Natural killer cell treated with Interleukin-12 subunit alpha and Interleukin-12 subunit beta and Interleukin-15 and Interleukin-18, amount 100 ng/mL, for 72 hours (primary cell): Measurements from ENCODE around the gene ZNF280A. TPM values are rescaled to one million over a fixed set of nuclear protein-coding genes. Genes with fewer than 3 reads are reported as not detected.
A peak's percentile ranks its signal among the peaks of the same experiment; 100 is the strongest.

Source experiments
- ATAC-seq, 2 donors: fragments of 150-1000 bp; cut with Tn5 transposase in 1 of 2; sonication (Bioruptor Pico), chemical (Tn5 transposase) in 1 of 2; 2 replicates each; pipeline ENCODE4 v1.10.0; 2021
- DNase-seq: peaks from one replicate; pipeline ENCODE4 v3.0.0; 2022; ENCODE audit warnings: low spot score
- H3K27ac Mint-ChIP-seq, 2 donors: 1 replicate in 1 of 2; 2 replicates in 1 of 2; pipeline ENCODE4 v1.8.0; 2022; ENCODE audit warnings: mixed read lengths in 2 of 2, mild to moderate bottlenecking in 1 of 2, moderate library complexity in 1 of 2
- H3K27me3 Mint-ChIP-seq, 2 donors: 1 replicate in 1 of 2; 2 replicates in 1 of 2; pipeline ENCODE4 v1.8.0; 2022; ENCODE audit warnings: mixed read lengths in 2 of 2
- H3K36me3 Mint-ChIP-seq: one replicate; pipeline ENCODE4 v1.8.0; 2022; ENCODE audit warnings: mixed read lengths
- H3K4me1 Mint-ChIP-seq, 2 donors: 1 replicate in 1 of 2; 2 replicates in 1 of 2; pipeline ENCODE4 v1.8.0; 2022; ENCODE audit warnings: low read depth in 2 of 2, mixed read lengths in 2 of 2, mild to moderate bottlenecking in 1 of 2
- H3K4me3 Mint-ChIP-seq: one replicate; pipeline ENCODE4 v1.8.0; 2022; ENCODE audit warnings: mixed read lengths
- H3K9me3 Mint-ChIP-seq: 2 replicates; pipeline ENCODE4 v1.8.0; 2022; ENCODE audit warnings: mixed read lengths
- total RNA-seq, 2 donors: library from RNA; stranded (reverse); gene quantifications; one replicate each; pipeline ENCODE4 v1.2.3, GENCODE V29; 2022

ZNF280A gene, protein sequence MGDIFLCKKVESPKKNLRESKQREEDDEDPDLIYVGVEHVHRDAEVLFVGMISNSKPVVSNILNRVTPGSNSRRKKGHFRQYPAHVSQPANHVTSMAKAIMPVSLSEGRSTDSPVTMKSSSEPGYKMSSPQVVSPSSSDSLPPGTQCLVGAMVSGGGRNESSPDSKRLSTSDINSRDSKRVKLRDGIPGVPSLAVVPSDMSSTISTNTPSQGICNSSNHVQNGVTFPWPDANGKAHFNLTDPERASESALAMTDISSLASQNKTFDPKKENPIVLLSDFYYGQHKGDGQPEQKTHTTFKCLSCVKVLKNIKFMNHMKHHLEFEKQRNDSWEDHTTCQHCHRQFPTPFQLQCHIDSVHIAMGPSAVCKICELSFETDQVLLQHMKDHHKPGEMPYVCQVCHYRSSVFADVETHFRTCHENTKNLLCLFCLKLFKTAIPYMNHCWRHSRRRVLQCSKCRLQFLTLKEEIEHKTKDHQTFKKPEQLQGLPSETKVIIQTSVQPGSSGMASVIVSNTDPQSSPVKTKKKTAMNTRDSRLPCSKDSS
- not detected for total RNA-seq

GRCh38 chr22:22520020-22520656 is at the start of gene ZNF280A:
Gene ZNF280A, minus strand, starts transcription at chr22:22520270. Its CDS starts 4,640 bp downstream, at chr22:22515630.
- Mint-ChIP-seq H3K9me3 (no peaks in the 10 kb centered on the region), H3K4me1 (no peaks in the 10 kb centered on the region), H3K27ac (no peak within 1 kb of the TSS), H3K4me3 (no peak within 1 kb of the TSS), H3K36me3 (no peaks in the 10 kb centered on the region), H3K27me3 (peaks cover 20 to 30% of the 10 kb centered on the region in 2 donors)
- DNase-seq: no peak
- ATAC-seq: no peak

DNA sequence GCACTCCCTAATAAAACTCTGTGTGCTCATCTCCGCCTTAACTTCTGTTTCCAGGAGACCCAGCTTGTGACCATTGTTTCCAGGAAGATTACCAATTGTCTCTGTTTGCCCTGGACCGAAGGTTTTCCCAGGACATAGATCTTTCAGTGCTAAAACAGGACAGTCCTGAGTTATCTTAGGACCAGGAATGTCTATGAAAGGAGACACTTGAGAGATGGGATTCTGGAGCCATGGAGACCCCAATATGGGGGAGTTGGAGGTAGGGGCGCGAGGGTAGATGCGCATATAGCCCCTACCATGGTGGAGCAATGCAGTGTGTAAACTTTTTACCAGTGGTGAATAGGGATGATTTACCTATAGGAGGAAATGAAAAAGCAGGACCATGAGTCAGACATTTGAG is 49.1 kb upstream of the ZNF280A start:
- H3K27me3 Mint-ChIP-seq: peaks cover 29 to 47% of the 10 kb centered on the region in 2 donors
- H3K4me1 Mint-ChIP-seq: no peaks in the 10 kb centered on the region
- no peaks in the 10 kb centered on the region for H3K9me3 Mint-ChIP-seq
- no peak overlapping the region for H3K4me3 Mint-ChIP-seq
- no peaks in the 10 kb centered on the region for H3K36me3 Mint-ChIP-seq
- H3K27ac Mint-ChIP-seq: no peak overlapping the region
- no peak for ATAC-seq
- DNase-seq: no peak

GRCh38 chr22:22565981-22566380 is 45.9 kb upstream of the ZNF280A start:
- Mint-ChIP-seq H3K4me3 (no peak overlapping the region), H3K4me1 (no peaks in the 10 kb centered on the region), H3K36me3 (no peaks in the 10 kb centered on the region), H3K27me3 (peaks cover 20 to 37% of the 10 kb centered on the region in 2 donors), H3K27ac (no peak overlapping the region), H3K9me3 (no peaks in the 10 kb centered on the region)
- ATAC-seq (no peak), DNase-seq (no peak)

- ATAC-seq (peak; percentile 77 to 87), DNase-seq (peak; percentile 67)
- peaks cover 0 to 4% of the 10 kb centered on the region in 2 donors for H3K4me1 Mint-ChIP-seq
- no peak within 1 kb of the TSS for H3K27ac Mint-ChIP-seq
- no peaks in the 10 kb centered on the region for H3K36me3 Mint-ChIP-seq
- H3K4me3 Mint-ChIP-seq: no peak within 1 kb of the TSS
- no peaks in the 10 kb centered on the region for H3K9me3 Mint-ChIP-seq
- peaks cover 2 to 7% of the 10 kb centered on the region in 2 donors for H3K27me3 Mint-ChIP-seq
Observed at GRCh38 chr22:22558972-22559603, 39.0 kb upstream of the ZNF280A start, which contains the start of gene PRAME. Gene PRAME, minus strand, starts transcription at chr22:22559265. Its CDS starts 2,433 bp downstream, at chr22:22556832.

- Mint-ChIP-seq H3K27me3 (peaks cover 2 to 5% of the 10 kb centered on the region in 2 donors), H3K27ac (no peak overlapping the region), H3K36me3 (no peaks in the 10 kb centered on the region), H3K4me1 (peaks cover 0 to 4% of the 10 kb centered on the region in 2 donors), H3K4me3 (no peak overlapping the region), H3K9me3 (no peaks in the 10 kb centered on the region)
- ATAC-seq: no peak
- DNase-seq: no peak
Observed at GRCh38 chr22:22558071-22558971, 38.3 kb upstream of the ZNF280A start.

GRCh38 chr22:22556995-22557925 is 37.2 kb upstream of the ZNF280A start:
- no peaks in the 10 kb centered on the region for H3K36me3 Mint-ChIP-seq
- H3K27me3 Mint-ChIP-seq: peaks cover 0 to 2% of the 10 kb centered on the region in 2 donors
- DNase-seq: no peak
- no peak for ATAC-seq
- H3K27ac Mint-ChIP-seq: no peak overlapping the region
- H3K4me3 Mint-ChIP-seq: no peak overlapping the region
- H3K9me3 Mint-ChIP-seq: no peaks in the 10 kb centered on the region
- H3K4me1 Mint-ChIP-seq: peaks cover 0 to 4% of the 10 kb centered on the region in 2 donors

DNA sequence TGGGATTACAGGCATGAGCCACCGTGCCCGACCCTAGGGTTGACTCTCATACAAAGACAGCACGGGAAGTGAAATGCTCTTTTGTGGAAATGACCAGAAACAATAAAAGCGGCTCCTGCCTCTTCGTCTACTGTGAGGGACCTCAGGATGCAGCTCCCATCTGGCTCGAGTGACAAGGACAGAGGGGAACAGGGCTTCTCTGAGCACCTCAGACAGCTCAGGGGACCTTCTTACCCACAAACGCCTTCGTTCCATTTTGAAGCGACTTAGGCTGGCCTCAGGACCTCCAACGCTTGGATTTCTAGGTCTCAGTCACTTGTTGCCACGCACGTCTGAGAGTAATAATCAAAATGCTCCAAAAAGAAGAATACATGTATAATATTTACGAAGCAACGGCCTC is 36.5 kb upstream of the ZNF280A start:
- DNase-seq: no peak
- no peak for ATAC-seq
- Mint-ChIP-seq H3K4me3 (no peak overlapping the region), H3K4me1 (peaks cover 0 to 4% of the 10 kb centered on the region in 2 donors), H3K27ac (no peak overlapping the region), H3K27me3 (peaks cover 0 to 2% of the 10 kb centered on the region in 2 donors), H3K36me3 (no peaks in the 10 kb centered on the region), H3K9me3 (no peaks in the 10 kb centered on the region)

- no peak overlapping the region for H3K27ac Mint-ChIP-seq
- H3K4me1 Mint-ChIP-seq: peaks cover 0 to 4% of the 10 kb centered on the region in 2 donors
- no peak overlapping the region for H3K4me3 Mint-ChIP-seq
- ATAC-seq (no peak), DNase-seq (no peak)
- H3K9me3 Mint-ChIP-seq: no peaks in the 10 kb centered on the region
- peaks cover 0 to 2% of the 10 kb centered on the region in 2 donors for H3K27me3 Mint-ChIP-seq
- H3K36me3 Mint-ChIP-seq: no peaks in the 10 kb centered on the region
Observed at GRCh38 chr22:22555596-22555995, 35.5 kb upstream of the ZNF280A start.

DNA sequence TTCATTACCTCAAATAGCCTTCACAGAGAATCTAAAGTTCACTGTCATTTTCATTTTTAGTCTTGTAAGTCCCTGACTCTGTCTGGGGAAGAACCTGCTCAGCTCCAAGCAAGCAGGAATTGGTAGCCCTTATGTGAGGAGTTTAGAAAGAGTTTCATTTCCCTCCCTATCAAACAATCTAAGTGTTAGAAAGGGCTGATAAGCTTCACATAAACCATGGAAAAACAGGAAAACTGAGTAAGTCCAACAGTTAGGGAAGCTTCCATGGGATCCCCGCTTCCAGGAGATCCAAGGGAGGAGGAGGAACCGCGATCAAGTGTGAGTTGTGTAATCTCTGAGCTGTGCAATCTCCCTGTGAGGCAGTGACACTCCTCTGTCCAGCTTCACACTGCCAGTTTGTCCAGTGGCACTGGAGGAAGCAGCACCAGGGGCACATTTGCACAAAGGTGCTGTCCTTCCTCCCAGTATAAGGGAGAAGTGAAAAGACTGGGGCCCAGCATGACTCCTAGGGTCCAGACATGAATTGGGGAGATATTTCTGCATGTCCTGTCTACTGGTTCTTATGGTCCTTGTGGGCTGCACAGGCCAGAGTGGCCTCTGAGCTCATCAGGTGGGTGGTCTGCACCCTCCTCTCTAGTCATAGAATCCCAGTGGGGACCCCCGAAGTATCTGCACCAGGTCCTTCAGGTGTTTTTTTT is 34.7 kb upstream of the ZNF280A start:
- Mint-ChIP-seq H3K4me3 (no peak overlapping the region), H3K36me3 (no peaks in the 10 kb centered on the region), H3K27me3 (peaks cover 0 to under 1% of the 10 kb centered on the region in 2 donors), H3K27ac (no peak overlapping the region), H3K9me3 (no peaks in the 10 kb centered on the region), H3K4me1 (peaks cover 0 to 4% of the 10 kb centered on the region in 2 donors)
- no peak for ATAC-seq
- DNase-seq: no peak

DNA sequence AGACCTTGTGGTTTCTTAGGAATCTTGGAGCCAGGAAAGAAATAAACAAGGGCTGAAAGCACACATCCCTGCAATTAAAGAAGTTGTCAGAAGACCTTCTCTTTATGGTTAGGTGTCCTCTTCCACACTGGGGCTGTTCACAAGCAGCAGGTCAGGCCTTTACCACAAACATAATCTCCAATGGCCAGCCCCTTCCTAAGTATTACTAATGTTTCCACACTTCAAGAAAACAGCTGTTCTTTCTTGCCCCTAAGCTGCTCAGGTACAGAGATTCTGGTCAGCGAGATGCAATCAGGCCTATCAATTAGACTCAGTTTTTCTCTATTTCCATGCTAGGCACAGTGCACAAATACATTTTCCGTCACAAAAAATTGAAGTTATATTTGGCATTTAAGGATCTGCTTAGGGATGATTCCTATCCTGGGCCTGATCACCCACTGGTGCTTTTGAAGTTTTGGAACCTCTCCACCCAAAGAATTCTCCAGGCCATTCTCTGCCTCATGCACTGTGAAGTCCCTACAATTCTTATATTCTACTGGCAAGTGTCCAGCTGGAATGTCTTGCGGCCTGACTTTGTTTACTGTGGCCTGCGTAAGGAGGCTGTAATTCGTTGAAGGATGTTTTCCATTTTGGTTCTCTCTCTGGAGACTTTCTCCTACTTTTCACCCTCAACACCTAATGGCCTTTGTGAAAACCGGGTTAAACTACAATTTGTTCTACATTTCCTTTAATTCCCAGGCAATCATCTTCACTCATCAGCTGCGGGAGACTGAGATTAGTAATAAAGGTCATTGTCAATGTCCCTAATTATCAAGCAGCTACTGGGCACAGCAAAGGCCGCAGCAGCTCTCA is 33.9 kb upstream of the ZNF280A start:
- ATAC-seq: no peak
- H3K27ac Mint-ChIP-seq: no peak overlapping the region
- peaks cover 0 to 1% of the 10 kb centered on the region in 2 donors for H3K4me1 Mint-ChIP-seq
- peaks cover 0 to 4% of the 10 kb centered on the region in 2 donors for H3K27me3 Mint-ChIP-seq
- H3K36me3 Mint-ChIP-seq: no peaks in the 10 kb centered on the region
- no peak overlapping the region for H3K4me3 Mint-ChIP-seq
- no peaks in the 10 kb centered on the region for H3K9me3 Mint-ChIP-seq
- no peak for DNase-seq

DNA sequence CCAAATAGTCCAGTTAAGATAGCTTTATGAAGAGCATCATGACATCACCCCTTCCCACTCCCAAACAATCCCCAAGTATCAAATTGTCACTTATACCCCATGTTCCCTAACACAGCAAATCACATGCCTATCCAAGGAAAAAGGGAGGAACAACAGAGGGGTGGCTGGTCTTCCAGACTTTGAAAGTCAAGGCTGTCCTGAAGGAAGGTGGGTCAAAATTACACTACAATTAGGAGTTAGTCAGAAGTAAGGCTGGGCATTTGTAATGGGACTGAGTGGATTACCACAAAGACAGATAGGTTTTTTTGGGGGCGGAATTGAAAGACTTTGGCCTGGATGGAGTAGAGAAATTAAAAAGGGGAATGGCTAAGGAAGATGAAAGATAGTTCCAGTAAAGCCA is 33.1 kb upstream of the ZNF280A start:
- H3K4me1 Mint-ChIP-seq: no peaks in the 10 kb centered on the region
- H3K4me3 Mint-ChIP-seq: no peak overlapping the region
- peaks cover 0 to 4% of the 10 kb centered on the region in 2 donors for H3K27me3 Mint-ChIP-seq
- ATAC-seq: no peak
- no peaks in the 10 kb centered on the region for H3K36me3 Mint-ChIP-seq
- no peak overlapping the region for H3K27ac Mint-ChIP-seq
- no peak for DNase-seq
- no peaks in the 10 kb centered on the region for H3K9me3 Mint-ChIP-seq
